WERI-Rb-1 (cell line): ENCODE measurements around the gene AKAP13.

ENCODE experiments used
- DNase-seq: peaks from one replicate; pipeline ENCODE4 v3.0.0-alpha.2; 2020
- H3K27ac ChIP-seq: fragments of 250-450 bp; sonication (Bioruptor Pico); 2 replicates; pipeline ENCODE4 v1.5.1; 2020; ENCODE audit warnings: mild to moderate bottlenecking, moderate library complexity
- H3K27me3 ChIP-seq: fragments of 250-450 bp; sonication (Bioruptor Pico); 2 replicates; pipeline ENCODE4 v1.5.1; 2021; ENCODE audit warnings: mild to moderate bottlenecking, low read depth, moderate library complexity; ENCODE audit not compliant: insufficient read depth, severe bottlenecking
- H3K36me3 ChIP-seq: fragments of 250-450 bp; sonication (Bioruptor Pico); 2 replicates; pipeline ENCODE4 v1.5.1; 2020; ENCODE audit warnings: mild to moderate bottlenecking, moderate library complexity
- H3K4me3 ChIP-seq: 2 replicates; pipeline ENCODE4 v1.5.1; 2011; ENCODE audit warnings: low read depth, mild to moderate bottlenecking, control low read depth, low read length
- H3K9me3 ChIP-seq: fragments of 250-450 bp; sonication (Bioruptor Pico); 2 replicates; pipeline ENCODE4 v1.5.1; 2021; ENCODE audit warnings: mild to moderate bottlenecking, moderate library complexity; ENCODE audit not compliant: severe bottlenecking
- CTCF ChIP-seq: IDR thresholded peaks from 2 replicates; pipeline ENCODE4 v1.5.1; 2011; ENCODE audit warnings: low read depth, mild to moderate bottlenecking, control low read depth, inconsistent platforms, low read length

AKAP13 gene

GRCh38 chr15:85742186-85742821, 361.9 kb downstream of the AKAP13 start:
- H3K9me3 ChIP-seq: no peaks in the 10 kb centered on the region
- no peaks in the 10 kb centered on the region for H3K27me3 ChIP-seq
- no peak for DNase-seq
- peaks cover 82% of the 10 kb centered on the region for H3K36me3 ChIP-seq
- TF ChIP-seq CTCF: no peak
- no peak overlapping the region for H3K27ac ChIP-seq
- H3K4me3 ChIP-seq: no peak overlapping the region

- H3K9me3 ChIP-seq: no peaks in the 10 kb centered on the region
- no peak overlapping the region for H3K4me3 ChIP-seq
- no peak for DNase-seq
- no peak overlapping the region for H3K27ac ChIP-seq
- H3K27me3 ChIP-seq: no peaks in the 10 kb centered on the region
- no peak for TF ChIP-seq CTCF
- peaks cover 86% of the 10 kb centered on the region for H3K36me3 ChIP-seq
Observed at GRCh38 chr15:85743392-85744055, 363.1 kb downstream of the AKAP13 start.

GRCh38 chr15:85744579-85744978, 364.2 kb downstream of the AKAP13 start:
- H3K27me3 ChIP-seq: no peaks in the 10 kb centered on the region
- peaks cover 94% of the 10 kb centered on the region for H3K36me3 ChIP-seq
- no peak overlapping the region for H3K4me3 ChIP-seq
- TF ChIP-seq CTCF: no peak
- no peak overlapping the region for H3K27ac ChIP-seq
- H3K9me3 ChIP-seq: no peaks in the 10 kb centered on the region
- no peak for DNase-seq

GRCh38 chr15:85745023-85745422, 364.6 kb downstream of the AKAP13 start:
- no peak for DNase-seq
- TF ChIP-seq CTCF: no peak
- no peaks in the 10 kb centered on the region for H3K9me3 ChIP-seq
- H3K27me3 ChIP-seq: no peaks in the 10 kb centered on the region
- H3K4me3 ChIP-seq: no peak overlapping the region
- H3K36me3 ChIP-seq: peaks cover 90% of the 10 kb centered on the region
- H3K27ac ChIP-seq: no peak overlapping the region

GRCh38 chr15:85745525-85746150, 365.2 kb downstream of the AKAP13 start:
- Histone ChIP-seq H3K9me3 (no peaks in the 10 kb centered on the region), H3K36me3 (peaks cover 85% of the 10 kb centered on the region), H3K27ac (no peak overlapping the region), H3K27me3 (no peaks in the 10 kb centered on the region), H3K4me3 (no peak overlapping the region)
- TF ChIP-seq CTCF: no peak
- no peak for DNase-seq
